K562 (cell line): Measurements from ENCODE around the gene GPR107.

Experiments
- CEBPB ChIP-seq: fragments of 450-650 bp; IDR thresholded peaks from 2 replicates; pipeline ENCODE4 v1.6.1; 2016; ENCODE audit warnings: missing genetic modification characterization, missing compliant biosample characterization
- HCFC1 ChIP-seq: IDR thresholded peaks from 2 replicates; pipeline ENCODE4 v1.6.1; 2012; ENCODE audit warnings: low read depth, low read length, improper control_type of control experiment
- NBN ChIP-seq: fragments of 450-650 bp; IDR thresholded peaks from 2 replicates; pipeline ENCODE4 v1.6.1; 2016; ENCODE audit warnings: low read depth, mild to moderate bottlenecking
- POLR2AphosphoS5 ChIP-seq: IDR thresholded peaks from 2 replicates; pipeline ENCODE4 v1.6.1; 2011; ENCODE audit warnings: mild to moderate bottlenecking, low read depth, low read length, moderate library complexity; ENCODE audit not compliant: control insufficient read depth, insufficient read depth
- SETDB1 ChIP-seq: IDR thresholded peaks from one replicate; pipeline ENCODE4 v1.6.1; 2012; ENCODE audit warnings: low read length, control low read depth, inconsistent platforms
- TCF7 ChIP-seq: sonication (generic); IDR thresholded peaks from 2 replicates; pipeline ENCODE4 v1.6.1; 2016; ENCODE audit warnings: antibody characterized with exemption, borderline replicate concordance

- TF ChIP-seq TCF7 (no peak), CEBPB (tag) (no peak), SETDB1 (no peak), POLR2AphosphoS5 (no peak), HCFC1 (no peak), NBN (no peak)
These were observed 33.1 kb upstream of the GPR107 start for GRCh38 chr9:130020618-130021017.
